ENCODE measurements around the gene SUMO3. TPM values are rescaled to one million over a fixed set of nuclear protein-coding genes. Genes with fewer than 3 reads are reported as not detected.

Gene SUMO3
- total RNA-seq, 3 donors from 2014 or later: 64.2 to 64.8 (median 64.4) TPM

DNA sequence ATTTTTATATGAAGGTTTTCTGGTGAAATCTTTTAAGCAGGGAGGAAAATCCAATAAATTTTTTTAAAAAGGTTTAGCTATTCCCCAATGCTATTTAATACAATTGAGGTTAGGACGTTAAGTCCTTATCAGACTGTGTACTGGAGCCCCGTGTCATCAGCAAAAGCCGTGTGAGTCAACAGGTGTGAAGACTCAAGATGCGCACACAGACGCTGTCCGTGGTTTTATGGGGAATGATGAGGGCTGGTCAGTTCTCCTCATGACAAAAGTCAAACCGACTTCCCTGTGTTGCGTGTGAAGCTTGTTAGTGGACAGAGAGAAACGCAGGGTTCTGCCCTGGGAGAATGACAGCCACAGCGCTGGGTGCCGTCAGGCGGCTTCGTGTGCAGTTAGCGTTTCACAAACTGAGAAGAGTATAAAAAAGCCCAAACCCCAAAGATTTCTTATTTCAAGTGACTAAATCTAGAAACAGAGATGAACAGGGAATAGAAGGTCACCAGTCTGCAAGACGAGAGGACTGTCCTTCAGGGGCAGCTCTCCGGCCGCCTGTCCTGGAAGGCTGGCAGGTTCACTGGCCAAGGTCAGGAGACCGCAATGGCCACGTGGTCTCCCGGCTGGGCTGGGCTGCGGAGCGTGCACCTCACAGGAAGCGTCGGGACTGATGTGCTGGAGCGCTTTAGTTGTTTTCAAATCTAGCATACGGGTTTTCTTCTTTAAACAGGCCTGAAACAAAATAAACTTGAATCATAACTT is 33.2 kb upstream of the SUMO3 start:
- TF ChIP-seq POLR2A (IDR thresholded peaks at IDR 0.05): no peak
- no peak for TF ChIP-seq POLR2AphosphoS5 (IDR thresholded peaks at IDR 0.05)
- TF ChIP-seq, protein P1, sequence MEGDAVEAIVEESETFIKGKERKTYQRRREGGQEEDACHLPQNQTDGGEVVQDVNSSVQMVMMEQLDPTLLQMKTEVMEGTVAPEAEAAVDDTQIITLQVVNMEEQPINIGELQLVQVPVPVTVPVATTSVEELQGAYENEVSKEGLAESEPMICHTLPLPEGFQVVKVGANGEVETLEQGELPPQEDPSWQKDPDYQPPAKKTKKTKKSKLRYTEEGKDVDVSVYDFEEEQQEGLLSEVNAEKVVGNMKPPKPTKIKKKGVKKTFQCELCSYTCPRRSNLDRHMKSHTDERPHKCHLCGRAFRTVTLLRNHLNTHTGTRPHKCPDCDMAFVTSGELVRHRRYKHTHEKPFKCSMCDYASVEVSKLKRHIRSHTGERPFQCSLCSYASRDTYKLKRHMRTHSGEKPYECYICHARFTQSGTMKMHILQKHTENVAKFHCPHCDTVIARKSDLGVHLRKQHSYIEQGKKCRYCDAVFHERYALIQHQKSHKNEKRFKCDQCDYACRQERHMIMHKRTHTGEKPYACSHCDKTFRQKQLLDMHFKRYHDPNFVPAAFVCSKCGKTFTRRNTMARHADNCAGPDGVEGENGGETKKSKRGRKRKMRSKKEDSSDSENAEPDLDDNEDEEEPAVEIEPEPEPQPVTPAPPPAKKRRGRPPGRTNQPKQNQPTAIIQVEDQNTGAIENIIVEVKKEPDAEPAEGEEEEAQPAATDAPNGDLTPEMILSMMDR (IDR thresholded peaks at IDR 0.05): no peak
- DNase-seq (ENCODE audit: low spot score in 2 of 2): peak in 1 of 2 donors; percentile 25
- Histone ChIP-seq H3K4me1 (peaks cover 2 to 9% of the 10 kb centered on the region in 2 donors), H3K27me3 (no peaks in the 10 kb centered on the region), H3K9me3 (no peaks in the 10 kb centered on the region), H3K4me3 (no peak overlapping the region), H3K36me3 (peaks cover 17% of the 10 kb centered on the region), H3K27ac (no peak overlapping the region)
- intact Hi-C loops (cut with DNase I; ENCODE audit: low total_unique reads): no loop called here

DNA sequence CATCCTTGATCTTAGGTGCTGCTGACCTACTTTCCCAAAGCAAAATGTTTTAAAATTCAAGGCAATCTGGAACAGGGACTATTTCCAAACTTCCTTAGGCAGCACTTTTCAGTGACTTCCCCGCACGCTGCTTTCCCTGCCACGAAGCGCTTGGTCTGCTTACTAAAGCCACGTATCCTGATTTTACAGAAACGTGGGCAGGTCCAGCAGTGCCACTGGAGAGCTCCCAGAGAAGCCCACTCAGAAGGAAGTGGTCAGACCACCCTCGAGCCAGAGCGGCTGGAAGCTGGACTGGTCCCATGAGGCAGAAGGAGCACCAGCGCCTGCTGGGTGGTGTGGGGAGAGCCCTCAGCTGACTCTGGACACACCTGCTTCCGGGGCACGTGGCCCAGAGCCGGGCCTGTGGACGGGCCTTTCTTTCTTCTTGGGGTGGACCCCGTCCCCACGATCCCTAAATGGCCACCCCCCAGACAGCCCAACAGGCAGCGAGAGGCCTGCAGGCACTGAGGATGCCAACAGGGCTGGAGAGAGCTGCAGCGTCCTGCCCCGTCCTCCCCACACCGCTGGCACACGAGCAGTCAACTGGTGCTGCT is 32.4 kb upstream of the SUMO3 start:
- intact Hi-C loops (cut with DNase I; ENCODE audit: low total_unique reads): no loop called here
- H3K27ac ChIP-seq: no peak overlapping the region
- H3K9me3 ChIP-seq: no peaks in the 10 kb centered on the region
- TF ChIP-seq POLR2A (IDR thresholded peaks at IDR 0.05): no peak
- TF ChIP-seq, protein P1 (IDR thresholded peaks at IDR 0.05): no peak
- no peak for TF ChIP-seq POLR2AphosphoS5 (IDR thresholded peaks at IDR 0.05)
- H3K4me1 ChIP-seq: peaks cover 9% of the 10 kb centered on the region in 2 donors
- no peaks in the 10 kb centered on the region for H3K27me3 ChIP-seq
- peak in 1 of 2 donors; percentile 39 for DNase-seq (ENCODE audit: low spot score in 2 of 2)
- H3K4me3 ChIP-seq: no peak overlapping the region
- peaks cover 10% of the 10 kb centered on the region for H3K36me3 ChIP-seq

DNA sequence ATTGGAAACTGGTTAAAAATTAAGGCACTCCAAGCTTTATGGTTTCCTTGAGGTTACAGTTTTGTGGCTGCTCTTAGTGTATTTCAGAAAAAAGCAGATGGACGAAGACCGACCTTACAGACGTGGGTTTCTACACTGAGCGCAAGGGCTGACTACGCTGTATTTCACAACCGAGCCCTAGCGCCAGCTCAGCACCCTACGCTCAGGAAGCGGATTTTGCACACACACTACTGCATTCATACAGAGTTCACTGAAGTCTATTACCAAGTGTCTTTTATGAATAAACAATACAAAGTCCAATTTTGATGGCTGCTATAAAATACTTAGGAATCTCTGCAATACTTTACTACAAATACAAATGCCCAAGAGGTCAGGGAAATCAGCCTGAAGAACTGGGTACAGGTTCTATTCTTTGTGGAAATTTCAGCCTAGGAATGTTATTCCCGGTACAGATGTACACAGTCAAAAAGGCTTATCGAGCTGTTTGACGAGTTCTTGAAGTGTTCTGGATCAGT is 31.8 kb upstream of the SUMO3 start:
- Histone ChIP-seq H3K27ac (no peak overlapping the region), H3K36me3 (peaks cover 10% of the 10 kb centered on the region), H3K4me1 (peaks cover 9% of the 10 kb centered on the region in 2 donors), H3K9me3 (no peaks in the 10 kb centered on the region), H3K4me3 (no peak overlapping the region), H3K27me3 (no peaks in the 10 kb centered on the region)
- intact Hi-C loops (cut with DNase I; ENCODE audit: low total_unique reads): no loop called here
- TF ChIP-seq POLR2A (IDR thresholded peaks at IDR 0.05) (no peak), POLR2AphosphoS5 (IDR thresholded peaks at IDR 0.05) (no peak)
- TF ChIP-seq, protein P1 (IDR thresholded peaks at IDR 0.05): no peak
- no peak for DNase-seq (ENCODE audit: low spot score in 2 of 2)

DNA sequence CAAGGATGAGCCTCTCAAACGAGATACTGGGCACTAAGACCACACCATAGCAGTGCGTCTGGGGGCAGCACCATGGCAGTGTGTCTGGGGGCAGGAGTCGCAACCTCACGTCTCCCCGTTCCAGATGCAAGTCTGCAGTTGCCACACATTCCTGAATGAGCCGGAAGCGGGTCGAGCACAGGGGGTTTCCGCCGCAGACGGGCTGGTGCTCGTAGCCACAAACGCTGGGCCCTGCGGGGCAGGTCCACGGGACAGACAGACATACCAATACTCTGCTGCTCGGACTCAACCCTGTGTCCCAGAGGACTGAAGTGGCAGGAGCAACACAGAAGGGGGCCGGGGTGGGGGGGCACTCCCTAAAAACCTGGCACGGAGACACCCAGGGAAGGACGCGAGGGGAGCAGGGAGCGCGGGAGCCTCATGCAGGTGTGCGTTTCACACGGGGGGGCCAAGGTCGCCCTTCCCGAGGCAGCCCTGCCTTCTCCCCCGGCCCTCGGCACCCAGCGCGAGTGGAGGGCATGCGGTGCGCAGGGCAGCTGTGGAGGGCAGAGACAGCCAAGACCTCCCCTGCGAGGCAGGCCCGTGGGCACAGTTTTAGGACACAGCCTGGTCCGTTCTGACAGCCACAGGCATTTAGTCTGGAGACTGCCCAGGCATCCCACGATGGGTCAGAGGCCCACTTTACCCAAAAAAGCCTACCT is 31.1 kb upstream of the SUMO3 start:
- H3K4me3 ChIP-seq: no peak overlapping the region
- no peak for TF ChIP-seq POLR2A (IDR thresholded peaks at IDR 0.05)
- TF ChIP-seq, protein P1 (IDR thresholded peaks at IDR 0.05): no peak
- no peak for TF ChIP-seq POLR2AphosphoS5 (IDR thresholded peaks at IDR 0.05)
- H3K27me3 ChIP-seq: no peaks in the 10 kb centered on the region
- peak in 1 of 2 donors; percentile 46 for DNase-seq (ENCODE audit: low spot score in 2 of 2)
- H3K4me1 ChIP-seq: peaks cover 9% of the 10 kb centered on the region in 2 donors
- H3K27ac ChIP-seq: no peak overlapping the region
- no peaks in the 10 kb centered on the region for H3K9me3 ChIP-seq
- intact Hi-C loops (cut with DNase I; ENCODE audit: low total_unique reads): no loop called here
- H3K36me3 ChIP-seq: peaks cover 10% of the 10 kb centered on the region
